ENCODE data around the gene SYTL2.
"Not testable (repeated sequence)": the region's sequence is repeated elsewhere in the genome, so short reads cannot be mapped to it uniquely, and the experiment has no call there.

Gene SYTL2

DNA sequence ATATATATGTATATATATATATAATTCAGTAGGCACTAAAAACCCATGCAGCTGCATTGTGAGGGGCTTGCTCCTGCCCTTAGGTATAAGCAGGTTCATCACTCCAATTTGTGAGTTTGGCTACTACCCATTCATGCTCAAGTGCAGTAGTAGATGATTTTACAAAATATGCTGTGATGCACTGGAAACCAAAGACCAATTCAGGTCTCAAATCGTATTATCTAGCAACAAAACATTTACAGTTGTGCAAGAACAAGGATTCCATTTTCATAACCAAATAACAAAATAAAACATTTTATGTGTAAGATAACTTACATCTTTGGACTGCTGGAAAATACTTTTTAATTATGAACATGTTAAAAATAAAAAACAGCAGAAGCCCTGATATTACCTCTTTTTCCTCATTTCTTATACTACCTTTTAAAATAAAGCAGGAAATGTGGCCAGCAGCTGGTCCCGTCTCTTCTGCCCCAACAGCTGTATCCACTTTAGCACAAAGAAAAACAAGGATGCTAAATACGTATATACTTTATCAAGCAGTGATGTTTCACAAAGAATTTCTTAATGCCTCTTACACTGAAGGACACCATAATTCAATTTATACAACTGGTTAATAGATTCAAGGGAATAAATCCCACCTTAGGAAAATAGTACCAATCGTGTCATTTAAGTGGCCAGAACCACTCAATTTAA, 148.8 kb downstream of the SYTL2 start:
- no peak for TF ChIP-seq CTCF (IDR thresholded peaks at IDR 0.05; ENCODE audit: control insufficient read depth, insufficient read depth, low read depth, low read length, missing control alignments)
- peak overlapping the region; percentile 72 for H3K4me3 ChIP-seq (ENCODE audit: control insufficient read depth, low read depth, low read length)

GRCh38 chr11:85658180-85658579, 152.8 kb downstream of the SYTL2 start:
- no peak for DNase-seq (ENCODE audit: low read depth)
- no peak for TF ChIP-seq CTCF (IDR thresholded peaks at IDR 0.05; ENCODE audit: control insufficient read depth, insufficient read depth, low read depth, low read length, missing control alignments)
- no peak overlapping the region for H3K4me3 ChIP-seq (ENCODE audit: control insufficient read depth, low read depth, low read length)

More for the DNA sequence above, 148.8 kb downstream of the SYTL2 start:
- no peak for DNase-seq (ENCODE audit: low read depth)

GRCh38 chr11:85656777-85657176, 154.2 kb downstream of the SYTL2 start:
- DNase-seq (ENCODE audit: low read depth) = no peak
- no peak for TF ChIP-seq CTCF (IDR thresholded peaks at IDR 0.05; ENCODE audit: control insufficient read depth, insufficient read depth, low read depth, low read length, missing control alignments)
- H3K4me3 ChIP-seq (ENCODE audit: control insufficient read depth, low read depth, low read length) = no peak overlapping the region

GRCh38 chr11:85654343-85654742, 156.6 kb downstream of the SYTL2 start:
- H3K4me3 ChIP-seq (ENCODE audit: control insufficient read depth, low read depth, low read length); DNase-seq (ENCODE audit: low read depth): not testable (repeated sequence)

DNA sequence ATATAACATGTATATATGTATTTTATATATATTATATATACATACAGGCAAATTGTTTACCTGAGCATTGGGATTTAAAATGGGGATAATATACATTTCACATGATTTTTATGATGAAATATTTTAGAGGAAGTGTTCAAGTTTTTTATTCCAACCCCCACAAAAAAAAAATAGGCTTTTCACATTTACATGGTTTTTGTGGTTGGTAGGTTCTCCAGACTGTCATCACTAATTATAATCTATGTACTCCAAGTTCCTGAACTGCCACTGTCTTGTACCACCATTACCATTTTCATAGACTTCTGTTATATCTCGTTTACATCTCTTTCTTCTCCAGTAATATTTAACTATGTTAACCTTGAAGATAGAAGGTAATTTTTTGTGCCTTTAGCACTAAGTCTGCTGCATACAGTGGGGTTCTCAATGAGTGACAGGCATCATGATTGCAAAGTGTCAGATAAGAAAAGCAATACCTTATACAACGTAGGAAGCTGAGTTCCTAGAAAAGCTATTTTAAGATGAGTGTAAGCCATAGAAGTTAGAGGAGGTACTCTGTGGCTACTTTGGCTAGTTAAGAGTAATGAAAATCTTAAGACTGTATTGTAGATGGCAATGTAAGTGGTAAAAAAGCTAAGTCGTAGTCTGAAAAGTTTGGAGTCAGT, 158.0 kb downstream of the SYTL2 start:
- DNase-seq (ENCODE audit: low read depth) = no peak
- TF ChIP-seq CTCF (IDR thresholded peaks at IDR 0.05; ENCODE audit: control insufficient read depth, insufficient read depth, low read depth, low read length, missing control alignments) = no peak
- no peak overlapping the region for H3K4me3 ChIP-seq (ENCODE audit: control insufficient read depth, low read depth, low read length)

DNA sequence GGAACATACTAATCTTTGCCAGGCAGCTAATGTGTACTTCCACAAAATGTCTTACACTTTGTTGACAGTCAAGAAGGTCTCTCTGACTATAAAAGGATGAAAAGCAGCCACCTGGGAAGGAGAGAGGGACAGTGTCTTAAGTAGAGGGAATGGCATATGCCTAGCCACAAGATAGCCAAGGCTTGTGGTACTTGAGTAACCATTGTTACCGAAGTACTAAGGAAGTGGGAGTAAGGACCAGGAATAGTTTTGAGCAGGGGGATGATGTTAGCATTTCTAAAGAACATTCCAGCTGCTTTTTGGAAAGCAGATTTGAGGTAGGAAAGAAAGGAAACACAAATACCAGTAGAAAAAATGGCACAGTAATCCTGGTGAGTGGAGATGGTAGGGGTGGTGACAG, 159.8 kb downstream of the SYTL2 start:
- no peak for TF ChIP-seq CTCF (IDR thresholded peaks at IDR 0.05; ENCODE audit: control insufficient read depth, insufficient read depth, low read depth, low read length, missing control alignments)
- no peak for DNase-seq (ENCODE audit: low read depth)
- no peak overlapping the region for H3K4me3 ChIP-seq (ENCODE audit: control insufficient read depth, low read depth, low read length)

- TF ChIP-seq CTCF (IDR thresholded peaks at IDR 0.05; ENCODE audit: control insufficient read depth, insufficient read depth, low read depth, low read length, missing control alignments) = no peak
- H3K4me3 ChIP-seq (ENCODE audit: control insufficient read depth, low read depth, low read length) = peak within 1 kb of the TSS; percentile 74
- DNase-seq (ENCODE audit: low read depth) = no peak
These were observed 163.2 kb downstream of the SYTL2 start, which contains the start of gene TMEM126A for GRCh38 chr11:85647604-85648299. Gene TMEM126A (plus strand): TSS chr11:85647967. CDS start chr11:85650256, 2,289 bp downstream.
